ENCODE measurements around the gene ASTE1. TPM values are rescaled to one million over a fixed set of nuclear protein-coding genes. Genes with fewer than 3 reads are reported as not detected.

Gene ASTE1
- total RNA-seq, 4 donors from 2014 or later: 7.9 to 13.1 (median 9.7) TPM

- H3K36me3 ChIP-seq: peaks cover 4 to 6% of the 10 kb centered on the region in 2 donors
- no peaks in the 10 kb centered on the region for H3K9me3 ChIP-seq
- no peak overlapping the region for H3K27ac ChIP-seq
- DNase-seq: no peak
- H3K4me3 ChIP-seq (replicated peaks in 1 of 3): no peak overlapping the region
- intact Hi-C loops (cut with DNase I): no loop called here
- TF ChIP-seq CTCF (IDR thresholded peaks at IDR 0.05) (no peak), POLR2A (IDR thresholded peaks at IDR 0.05) (no peak)
- H3K4me1 ChIP-seq: no peaks in the 10 kb centered on the region
- H3K27me3 ChIP-seq: no peaks in the 10 kb centered on the region
These were observed 55.4 kb downstream of the ASTE1 start for GRCh38 chr3:130971208-130971607.

DNA sequence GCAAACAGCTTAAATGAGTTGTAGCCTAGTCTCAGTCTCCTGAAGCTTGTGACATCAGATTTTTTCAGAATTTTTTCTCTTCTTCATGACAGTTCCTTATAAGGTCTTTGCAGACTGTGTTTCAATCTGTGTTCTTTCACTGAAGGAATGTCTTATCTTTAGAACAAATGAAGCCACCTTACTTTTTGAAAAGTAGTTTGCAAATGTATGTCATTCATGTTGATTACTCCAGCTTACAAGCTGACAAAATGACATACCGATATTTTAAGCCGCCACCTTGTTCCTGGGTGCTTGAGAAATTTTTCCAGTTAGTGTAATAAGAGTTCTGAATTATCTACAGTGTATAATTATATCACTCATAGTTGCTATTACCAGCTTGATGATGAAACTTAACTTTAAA lies 57.0 kb downstream of the ASTE1 start:
- 99% methylated on average over 2 of the region's 2 CpGs for WGBS, 2 donors
- Histone ChIP-seq H3K27ac (no peak overlapping the region), H3K4me3 (replicated peaks in 1 of 3) (no peak overlapping the region), H3K4me1 (no peaks in the 10 kb centered on the region), H3K9me3 (no peaks in the 10 kb centered on the region), H3K27me3 (no peaks in the 10 kb centered on the region), H3K36me3 (peaks cover 6 to 13% of the 10 kb centered on the region in 2 donors)
- TF ChIP-seq CTCF (IDR thresholded peaks at IDR 0.05) (no peak), POLR2A (IDR thresholded peaks at IDR 0.05) (no peak)
- intact Hi-C loops (cut with DNase I): no loop called here
- no peak for DNase-seq

GRCh38 chr3:130968221-130968620 lies 58.4 kb downstream of the ASTE1 start:
- Histone ChIP-seq H3K9me3 (no peaks in the 10 kb centered on the region), H3K4me1 (no peaks in the 10 kb centered on the region), H3K36me3 (peaks cover 6 to 13% of the 10 kb centered on the region in 2 donors), H3K27ac (no peak overlapping the region), H3K4me3 (replicated peaks in 1 of 3) (no peak overlapping the region), H3K27me3 (no peaks in the 10 kb centered on the region)
- intact Hi-C loops (cut with DNase I): no loop called here
- TF ChIP-seq CTCF (IDR thresholded peaks at IDR 0.05) (no peak), POLR2A (IDR thresholded peaks at IDR 0.05) (no peak)
- 82 to 96% methylated on average over 3 of the region's 3 CpGs for WGBS, 2 donors
- DNase-seq: no peak

DNA sequence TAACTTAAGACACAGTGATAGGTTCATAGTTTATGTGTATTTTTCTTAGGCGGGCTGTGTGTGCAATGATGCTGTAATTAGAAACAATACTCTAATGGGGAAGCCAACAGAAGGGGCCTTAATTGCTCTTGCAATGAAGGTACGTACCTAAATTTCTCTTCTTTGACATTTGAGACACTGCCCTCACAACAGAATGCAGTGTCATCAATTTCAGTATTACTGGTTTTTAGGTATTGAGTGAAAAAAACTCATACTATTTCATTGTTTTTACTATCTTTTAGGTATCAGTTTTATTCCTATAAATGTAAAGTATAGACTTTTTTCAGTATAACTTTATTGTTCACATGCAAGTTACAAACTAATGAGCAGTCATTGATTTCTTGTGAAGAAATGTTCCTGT lies 59.3 kb downstream of the ASTE1 start:
- Histone ChIP-seq H3K9me3 (no peaks in the 10 kb centered on the region), H3K36me3 (peaks cover 6 to 13% of the 10 kb centered on the region in 2 donors), H3K27me3 (no peaks in the 10 kb centered on the region), H3K27ac (no peak overlapping the region), H3K4me3 (replicated peaks in 1 of 3) (no peak overlapping the region), H3K4me1 (no peaks in the 10 kb centered on the region)
- no peak for DNase-seq
- TF ChIP-seq CTCF (IDR thresholded peaks at IDR 0.05): no peak
- TF ChIP-seq POLR2A (IDR thresholded peaks at IDR 0.05): no peak
- WGBS, 2 donors: 94 to 99% methylated on average over 2 of the region's 2 CpGs
- intact Hi-C loops (cut with DNase I): no loop called here

- Histone ChIP-seq H3K9me3 (no peaks in the 10 kb centered on the region), H3K36me3 (peaks cover 6 to 13% of the 10 kb centered on the region in 2 donors), H3K27ac (no peak overlapping the region), H3K4me3 (replicated peaks in 1 of 3) (no peak overlapping the region), H3K4me1 (no peaks in the 10 kb centered on the region), H3K27me3 (no peaks in the 10 kb centered on the region)
- DNase-seq: no peak
- WGBS, 2 donors: 95 to 96% methylated on average over 3 of the region's 3 CpGs
- TF ChIP-seq POLR2A (IDR thresholded peaks at IDR 0.05) (no peak), CTCF (IDR thresholded peaks at IDR 0.05) (no peak)
- intact Hi-C loops (cut with DNase I): no loop called here
These were observed 62.7 kb downstream of the ASTE1 start for GRCh38 chr3:130963878-130964277.

Other genes with a start within 250 kb of the ASTE1 start
- gene ATP2C1, start 132.7 kb downstream of the ASTE1 start, total RNA-seq: 10 to 100 TPM; 58.9 to 89.2 (median 62.0) TPM
- gene NEK11, start 52 bp upstream of the ASTE1 start, total RNA-seq: 10 to 100 TPM; 14.8 to 34.0 (median 28.2) TPM

Measured in thyroid gland (tissue), 4 donors.